D721Med (cell line): Measurements from ENCODE around the gene LSAMP.
"Not testable (repeated sequence)": the region's sequence is repeated elsewhere in the genome, so short reads cannot be mapped to it uniquely, and the experiment has no call there.

ENCODE experiments used
- DNase-seq: peaks from one replicate; pipeline ENCODE4 v3.0.0; 2011; ENCODE audit warnings: low spot score; ENCODE audit not compliant: insufficient read length
- FAIRE-seq: peaks from 2 replicates; lab custom pipeline; 2011; peaks lifted over from hg19 to GRCh38; lab: Jason Lieb, UNC
- CTCF ChIP-seq: IDR thresholded peaks from 2 replicates; pipeline ENCODE4 v1.5.1; 2012; ENCODE audit warnings: mild to moderate bottlenecking, control low read depth; ENCODE audit not compliant: insufficient read depth; ENCODE audit errors: missing control alignments

The LSAMP gene

GRCh38 chr3:115758076-115758763 lies 687.1 kb downstream of the LSAMP start:
- DNase-seq (no peak), FAIRE-seq (no peak)
- TF ChIP-seq CTCF = no peak

DNA sequence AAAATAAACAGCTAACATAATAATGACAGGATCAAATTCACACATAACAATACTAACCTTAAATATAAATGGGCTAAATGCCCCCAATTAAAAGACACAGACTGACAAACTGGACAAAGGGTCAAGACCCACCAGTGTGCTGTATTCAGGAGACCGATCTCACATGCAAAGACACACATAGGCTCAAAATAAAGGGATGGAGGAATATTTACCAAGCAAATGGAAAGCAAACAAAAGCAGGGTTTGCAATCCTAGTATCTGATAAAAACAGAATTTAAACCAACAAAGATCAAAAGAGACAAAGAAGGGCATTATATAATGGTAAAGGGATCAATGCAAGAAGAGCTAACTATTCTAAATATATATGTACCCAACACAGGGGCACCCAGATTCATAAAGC lies 692.3 kb downstream of the LSAMP start:
- DNase-seq, FAIRE-seq: not testable (repeated sequence)
